ENCODE results near the gene SRRM1. TPM values are rescaled to one million over a fixed set of nuclear protein-coding genes. Genes with fewer than 3 reads are reported as not detected.

SRRM1 gene
- 26.1 and 31.7 TPM in 2 replicates for total RNA-seq (2014; rRNA removed; shearing (Covaris generic))
- 88.5 and 104 TPM in 2 replicates for polyA plus RNA-seq (2015; cell fraction: cytosol; rRNA removed)
- 276 and 314 TPM in 2 replicates for polyA plus RNA-seq (2015; cell fraction: nucleus; rRNA removed)

- DNase-seq (ENCODE audit: low read depth) = peak; percentile 100
Measured at GRCh38 chr1:24642481-24643362, at the start of gene SRRM1. Gene SRRM1 (plus strand): TSS chr1:24643302. CDS start chr1:24643327, 25 bp downstream.

- DNase-seq (ENCODE audit: low read depth) = no peak
Measured at GRCh38 chr1:24594328-24594598, 48.8 kb upstream of the SRRM1 start.

- DNase-seq (ENCODE audit: low read depth) = no peak
Measured at GRCh38 chr1:24596401-24596880, 46.7 kb upstream of the SRRM1 start.

- no peak for DNase-seq (ENCODE audit: low read depth)
Measured at GRCh38 chr1:24599265-24599664, 43.8 kb upstream of the SRRM1 start.

- no peak for DNase-seq (ENCODE audit: low read depth)
Measured at GRCh38 chr1:24600551-24600950, 42.6 kb upstream of the SRRM1 start.

- no peak for DNase-seq (ENCODE audit: low read depth)
Measured at GRCh38 chr1:24605534-24606295, 37.4 kb upstream of the SRRM1 start.

GRCh38 chr1:24606296-24606605, 36.9 kb upstream of the SRRM1 start:
- no peak for DNase-seq (ENCODE audit: low read depth)

- DNase-seq (ENCODE audit: low read depth) = no peak
Measured at GRCh38 chr1:24606621-24607020, 36.5 kb upstream of the SRRM1 start.

- no peak for DNase-seq (ENCODE audit: low read depth)
Measured at GRCh38 chr1:24609949-24610517, 33.1 kb upstream of the SRRM1 start.

GRCh38 chr1:24619376-24619775, 23.7 kb upstream of the SRRM1 start:
- DNase-seq (ENCODE audit: low read depth) = peak; percentile 46

- DNase-seq (ENCODE audit: low read depth) = no peak
Measured at GRCh38 chr1:24620678-24621077, 22.4 kb upstream of the SRRM1 start.

- no peak for DNase-seq (ENCODE audit: low read depth)
Measured at GRCh38 chr1:24621121-24621520, 22.0 kb upstream of the SRRM1 start.

GRCh38 chr1:24622218-24622617, 20.9 kb upstream of the SRRM1 start:
- DNase-seq (ENCODE audit: low read depth) = no peak

GRCh38 chr1:24632832-24633175, 10.3 kb upstream of the SRRM1 start:
- DNase-seq (ENCODE audit: low read depth) = no peak

GRCh38 chr1:24635195-24635843, 7.8 kb upstream of the SRRM1 start:
- DNase-seq (ENCODE audit: low read depth) = peak; percentile 66

GRCh38 chr1:24636661-24637357, 6.3 kb upstream of the SRRM1 start:
- no peak for DNase-seq (ENCODE audit: low read depth)

GRCh38 chr1:24639094-24639493, 4.0 kb upstream of the SRRM1 start:
- no peak for DNase-seq (ENCODE audit: low read depth)

- peak; percentile 13 for DNase-seq (ENCODE audit: low read depth)
Measured at GRCh38 chr1:24639881-24640280, 3.2 kb upstream of the SRRM1 start.

GRCh38 chr1:24640288-24640687, 2.8 kb upstream of the SRRM1 start:
- no peak for DNase-seq (ENCODE audit: low read depth)

GRCh38 chr1:24641646-24642151, 1.4 kb upstream of the SRRM1 start:
- DNase-seq (ENCODE audit: low read depth) = peak; percentile 32

All from HT1080 (cell line).